ENCODE data around the gene UGT1A7. TPM values are rescaled to one million over a fixed set of nuclear protein-coding genes. Genes with fewer than 3 reads are reported as not detected.

UGT1A7 gene
- total RNA-seq, 2 experiments from 2014 or later, result not detected

DNA sequence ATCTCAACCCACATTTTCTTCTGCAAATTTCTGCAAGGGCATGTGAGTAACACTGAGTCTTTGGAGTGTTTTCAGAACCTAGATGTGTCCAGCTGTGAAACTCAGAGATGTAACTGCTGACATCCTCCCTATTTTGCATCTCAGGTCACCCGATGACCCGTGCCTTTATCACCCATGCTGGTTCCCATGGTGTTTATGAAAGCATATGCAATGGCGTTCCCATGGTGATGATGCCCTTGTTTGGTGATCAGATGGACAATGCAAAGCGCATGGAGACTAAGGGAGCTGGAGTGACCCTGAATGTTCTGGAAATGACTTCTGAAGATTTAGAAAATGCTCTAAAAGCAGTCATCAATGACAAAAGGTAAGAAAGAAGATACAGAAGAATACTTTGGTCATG, 86.4 kb downstream of the UGT1A7 start:
- Mint-ChIP-seq H3K4me1 (no peaks in the 10 kb centered on the region), H3K36me3 (no peaks in the 10 kb centered on the region), H3K27ac (no peak overlapping the region), H3K9me3 (ENCODE audit: low read depth) (no peaks in the 10 kb centered on the region), H3K27me3 (peaks cover 19% of the 10 kb centered on the region), H3K4me3 (no peak overlapping the region)
- DNase-seq (no peak), ATAC-seq (no peak)
- CTCF ChIA-PET, result no interaction called here

DNA sequence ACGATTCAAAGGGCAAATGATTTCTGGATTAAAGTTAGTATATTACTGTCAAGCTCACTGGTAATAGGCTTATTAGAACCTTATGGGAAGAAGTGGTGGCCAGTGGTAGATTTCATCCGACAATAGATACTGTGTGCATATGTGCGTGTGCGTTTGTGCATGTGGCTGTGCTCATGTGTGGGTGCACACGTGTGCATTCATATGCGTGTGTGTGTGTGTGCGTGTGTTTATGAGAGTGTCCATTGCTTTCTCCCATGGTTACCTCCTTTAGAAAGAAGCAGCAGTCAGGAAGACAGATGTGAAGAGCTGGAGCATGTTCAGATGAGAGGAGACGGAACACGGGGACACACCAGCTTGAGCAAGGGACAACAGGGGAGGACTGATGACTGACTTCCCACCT, 87.6 kb downstream of the UGT1A7 start:
- Mint-ChIP-seq H3K36me3 (no peaks in the 10 kb centered on the region), H3K9me3 (ENCODE audit: low read depth) (no peaks in the 10 kb centered on the region), H3K27ac (no peak overlapping the region), H3K4me1 (no peaks in the 10 kb centered on the region), H3K4me3 (no peak overlapping the region), H3K27me3 (peaks cover 8% of the 10 kb centered on the region)
- DNase-seq (no peak), ATAC-seq (no peak)
- CTCF ChIA-PET, result no interaction called here

GRCh38 chr2:233772153-233772552, 90.5 kb downstream of the UGT1A7 start:
- CTCF ChIA-PET, result no interaction called here
- Mint-ChIP-seq H3K4me1 (no peaks in the 10 kb centered on the region), H3K36me3 (no peaks in the 10 kb centered on the region), H3K27me3 (peaks cover 3% of the 10 kb centered on the region), H3K4me3 (no peak overlapping the region), H3K9me3 (ENCODE audit: low read depth) (peaks cover 2% of the 10 kb centered on the region), H3K27ac (no peak overlapping the region)
- no peak for ATAC-seq
- no peak for DNase-seq

DNA sequence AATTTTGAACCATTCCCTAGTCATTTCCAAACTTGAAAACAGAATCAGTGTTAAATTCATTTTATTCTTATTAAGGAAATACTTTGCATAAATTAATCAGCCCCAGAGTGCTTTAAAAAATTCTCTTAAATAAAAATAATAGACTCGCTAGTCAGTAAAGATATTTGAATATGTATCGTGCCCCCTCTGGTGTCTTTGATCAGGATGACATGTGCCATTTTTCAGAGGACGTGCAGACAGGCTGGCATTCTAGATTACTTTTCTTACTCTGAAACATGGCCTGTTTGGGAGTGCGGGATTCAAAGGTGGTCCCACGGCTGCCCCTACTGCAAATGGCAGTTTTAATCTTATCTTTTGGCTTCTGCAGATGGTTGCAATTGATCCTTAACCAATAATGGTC, 90.9 kb downstream of the UGT1A7 start:
- peaks cover 2% of the 10 kb centered on the region for H3K9me3 Mint-ChIP-seq (ENCODE audit: low read depth)
- CTCF ChIA-PET, result no interaction called here
- ATAC-seq, result no peak

DNA sequence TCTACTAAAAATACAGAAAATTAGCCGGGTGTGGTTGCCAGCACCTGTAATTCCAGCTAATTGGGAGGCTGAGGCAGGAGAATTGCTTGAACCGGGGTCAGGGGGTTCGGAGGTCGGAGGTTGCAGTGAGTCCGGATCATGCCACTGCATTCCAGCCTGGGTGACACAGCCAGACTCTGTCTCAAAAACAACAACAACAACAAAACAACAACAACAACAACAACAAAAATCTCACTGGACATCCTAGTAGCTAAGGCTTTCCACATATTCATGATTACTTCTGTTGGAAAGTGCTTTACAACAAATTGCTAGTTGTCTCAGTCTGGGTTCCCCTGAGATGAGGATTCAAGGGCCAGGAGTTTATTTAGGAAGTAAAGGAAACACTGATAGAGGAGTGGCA, 92.2 kb downstream of the UGT1A7 start:
- CTCF ChIA-PET, result no interaction called here
- Mint-ChIP-seq H3K4me1 (no peaks in the 10 kb centered on the region), H3K27ac (no peak overlapping the region), H3K4me3 (no peak overlapping the region), H3K27me3 (peaks cover 6% of the 10 kb centered on the region), H3K9me3 (ENCODE audit: low read depth) (peaks cover 2% of the 10 kb centered on the region), H3K36me3 (no peaks in the 10 kb centered on the region)
- DNase-seq (no peak), ATAC-seq (no peak)

More for the DNA sequence above, 90.9 kb downstream of the UGT1A7 start:
- H3K27me3 Mint-ChIP-seq, result peaks cover 3% of the 10 kb centered on the region
- H3K36me3 Mint-ChIP-seq, result no peaks in the 10 kb centered on the region
- no peak overlapping the region for H3K4me3 Mint-ChIP-seq
- no peak for DNase-seq
- H3K4me1 Mint-ChIP-seq, result no peaks in the 10 kb centered on the region
- no peak overlapping the region for H3K27ac Mint-ChIP-seq

DNA sequence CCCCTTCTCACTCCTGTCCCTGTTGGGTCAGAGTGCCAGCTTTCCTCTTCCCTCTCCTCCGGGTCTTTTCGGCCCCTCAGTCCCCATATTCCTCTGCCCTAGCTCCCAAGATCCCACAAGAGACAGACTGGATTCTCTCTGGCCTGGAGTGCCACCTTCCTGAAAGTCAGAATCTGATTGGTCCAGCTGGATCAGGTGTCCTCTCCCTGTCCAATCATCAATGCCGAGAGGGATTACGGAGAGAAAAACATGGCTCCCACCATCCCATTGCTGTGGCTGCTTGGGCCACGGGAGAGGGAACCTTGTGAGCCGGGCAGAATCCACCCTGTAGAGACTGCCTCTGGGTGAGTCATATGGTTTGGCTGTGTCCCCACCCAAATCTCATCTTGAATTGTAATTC, 93.7 kb downstream of the UGT1A7 start:
- Mint-ChIP-seq H3K4me3 (no peak overlapping the region), H3K4me1 (no peaks in the 10 kb centered on the region), H3K9me3 (ENCODE audit: low read depth) (peaks cover 2% of the 10 kb centered on the region), H3K27me3 (peaks cover 6% of the 10 kb centered on the region), H3K36me3 (no peaks in the 10 kb centered on the region), H3K27ac (no peak overlapping the region)
- no peak for ATAC-seq
- CTCF ChIA-PET, result no interaction called here
- DNase-seq, result no peak

DNA sequence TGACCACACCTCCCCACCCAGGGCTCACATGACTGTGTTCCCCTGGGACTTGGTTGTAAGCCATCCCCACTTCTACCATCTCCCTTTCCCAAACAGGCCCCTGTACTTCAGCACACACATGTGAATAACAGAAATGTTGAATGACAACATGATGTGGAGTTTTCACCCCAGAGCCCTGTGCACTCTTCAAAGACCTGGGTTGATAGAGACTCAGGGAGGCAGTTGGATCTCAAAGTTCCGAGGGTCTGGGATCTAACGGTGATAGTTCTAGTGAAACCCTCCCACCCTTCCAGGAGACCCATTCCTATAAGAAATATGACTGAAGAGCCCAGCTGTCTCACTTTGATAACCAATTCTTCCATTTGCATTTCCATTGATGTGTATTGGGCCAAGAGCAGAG, 96.3 kb downstream of the UGT1A7 start, which contains the start of gene MROH2A:
MROH2A (plus strand) TSS at position 301 of the 400 bp plus-strand sequence. CDS start 1,029 bp downstream, outside the sequence.
- Mint-ChIP-seq H3K9me3 (ENCODE audit: low read depth) (peaks cover 2% of the 10 kb centered on the region), H3K27ac (no peak within 1 kb of the TSS), H3K36me3 (no peaks in the 10 kb centered on the region), H3K4me3 (no peak within 1 kb of the TSS), H3K4me1 (no peaks in the 10 kb centered on the region), H3K27me3 (peaks cover 15% of the 10 kb centered on the region)
- DNase-seq, result no peak
- no peak for ATAC-seq
- CTCF ChIA-PET, result no interaction called here

- peaks cover 17% of the 10 kb centered on the region for H3K27me3 Mint-ChIP-seq
- H3K36me3 Mint-ChIP-seq, result no peaks in the 10 kb centered on the region
- peaks cover 2% of the 10 kb centered on the region for H3K9me3 Mint-ChIP-seq (ENCODE audit: low read depth)
- ATAC-seq, result no peak
- no peak overlapping the region for H3K4me3 Mint-ChIP-seq
- H3K4me1 Mint-ChIP-seq, result no peaks in the 10 kb centered on the region
- CTCF ChIA-PET, result no interaction called here
- no peak for DNase-seq
- no peak overlapping the region for H3K27ac Mint-ChIP-seq
These were observed 98.0 kb downstream of the UGT1A7 start for GRCh38 chr2:233779722-233780121.

DNA sequence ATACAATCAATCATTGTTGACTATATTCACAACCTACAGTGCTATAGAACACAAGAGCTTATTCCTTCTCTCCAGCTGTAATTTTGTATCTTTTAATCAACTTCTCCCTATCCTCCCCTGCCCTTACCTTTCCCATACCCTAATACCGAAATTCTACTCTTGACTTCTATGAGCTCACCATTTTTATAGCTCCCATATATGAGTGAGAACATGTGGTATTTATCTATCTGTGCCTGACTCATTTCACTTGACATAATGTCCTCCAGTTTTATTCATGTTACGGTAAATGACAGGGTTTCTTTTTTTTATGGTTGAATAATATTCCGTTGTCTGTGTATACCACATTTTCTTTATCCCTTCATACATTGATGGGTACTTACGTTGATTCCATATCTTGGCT, 99.1 kb downstream of the UGT1A7 start:
- ATAC-seq (no peak), DNase-seq (no peak)
- Mint-ChIP-seq H3K36me3 (no peaks in the 10 kb centered on the region), H3K9me3 (ENCODE audit: low read depth) (peaks cover 1% of the 10 kb centered on the region), H3K4me3 (no peak overlapping the region), H3K27me3 (peaks cover 17% of the 10 kb centered on the region), H3K4me1 (no peaks in the 10 kb centered on the region), H3K27ac (no peak overlapping the region)
- CTCF ChIA-PET, result no interaction called here

DNA sequence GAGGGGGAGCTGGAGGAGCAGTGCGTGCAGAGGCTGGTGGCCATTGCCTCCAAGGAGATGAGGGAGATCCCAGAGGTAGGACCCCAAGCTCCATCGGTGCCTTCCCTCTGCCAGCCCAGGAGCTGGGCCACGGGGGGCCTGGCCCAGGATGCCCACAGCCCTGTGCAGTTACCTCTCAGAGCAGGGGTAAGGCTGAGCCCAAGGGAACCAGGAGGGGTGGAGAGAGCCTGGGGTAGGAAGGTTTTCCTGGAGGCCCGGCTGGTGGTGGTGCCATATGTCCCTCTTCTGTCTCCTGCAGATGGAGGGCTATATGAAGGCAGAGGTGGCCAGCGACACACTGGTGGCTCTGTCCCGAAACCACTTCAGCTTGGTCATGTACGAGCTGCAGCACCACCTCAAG, 107.9 kb downstream of the UGT1A7 start:
- Mint-ChIP-seq H3K4me3 (no peak overlapping the region), H3K27ac (no peak overlapping the region), H3K9me3 (ENCODE audit: low read depth) (peaks cover 2% of the 10 kb centered on the region), H3K4me1 (no peaks in the 10 kb centered on the region), H3K27me3 (peaks cover 2% of the 10 kb centered on the region), H3K36me3 (no peaks in the 10 kb centered on the region)
- no peak for DNase-seq
- no peak for ATAC-seq
- CTCF ChIA-PET, result no interaction called here

DNA sequence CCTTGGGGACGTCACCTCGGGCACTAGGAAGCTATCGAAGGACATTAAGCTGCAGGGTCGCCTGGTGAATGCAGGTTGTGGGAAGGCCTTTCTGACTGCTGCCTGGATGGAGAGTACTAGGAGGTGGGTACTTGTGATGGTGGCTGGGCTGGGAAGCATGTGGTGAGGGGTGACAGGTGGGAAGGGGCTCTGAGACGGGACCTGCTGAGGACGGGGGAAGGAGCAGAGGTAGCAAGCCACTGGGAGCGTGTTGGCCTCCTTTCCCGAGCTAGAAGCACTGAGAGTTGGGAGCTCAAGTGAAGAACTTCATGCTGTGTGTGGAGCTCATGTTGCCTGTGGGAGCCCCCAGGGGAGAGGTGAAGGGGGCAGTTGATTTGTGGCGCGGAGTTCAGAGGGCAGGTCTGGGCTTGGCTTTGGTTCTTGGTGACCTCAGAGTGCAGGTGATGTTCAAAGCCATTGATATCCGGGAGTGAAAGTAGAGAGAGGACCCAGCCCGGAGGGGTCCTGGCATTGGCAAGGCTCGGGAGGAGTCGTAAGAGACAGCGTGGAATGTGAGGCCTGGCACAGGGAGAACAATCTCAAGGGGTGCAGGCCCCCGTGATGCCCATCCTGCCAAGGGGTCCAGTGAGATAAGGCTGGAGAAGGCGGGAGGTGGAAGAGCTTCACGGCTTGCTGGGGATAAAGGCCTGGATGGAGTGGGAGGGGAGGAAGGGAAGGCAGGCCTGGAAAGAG, 109.6 kb downstream of the UGT1A7 start:
- no peaks in the 10 kb centered on the region for H3K4me1 Mint-ChIP-seq
- H3K36me3 Mint-ChIP-seq, result no peaks in the 10 kb centered on the region
- ATAC-seq, result no peak
- peaks cover under 1% of the 10 kb centered on the region for H3K9me3 Mint-ChIP-seq (ENCODE audit: low read depth)
- CTCF ChIA-PET, result no interaction called here
- H3K27ac Mint-ChIP-seq, result no peak overlapping the region
- no peak for DNase-seq
- peaks cover 2% of the 10 kb centered on the region for H3K27me3 Mint-ChIP-seq
- H3K4me3 Mint-ChIP-seq, result no peak overlapping the region

- Mint-ChIP-seq H3K4me3 (no peak overlapping the region), H3K27me3 (no peaks in the 10 kb centered on the region), H3K9me3 (ENCODE audit: low read depth) (no peaks in the 10 kb centered on the region), H3K4me1 (no peaks in the 10 kb centered on the region), H3K27ac (no peak overlapping the region), H3K36me3 (no peaks in the 10 kb centered on the region)
- CTCF ChIA-PET, result no interaction called here
- DNase-seq (no peak), ATAC-seq (no peak)
These were observed 110.2 kb downstream of the UGT1A7 start for GRCh38 chr2:233791883-233792329.

- Mint-ChIP-seq H3K4me3 (no peak overlapping the region), H3K27me3 (no peaks in the 10 kb centered on the region), H3K36me3 (no peaks in the 10 kb centered on the region), H3K4me1 (no peaks in the 10 kb centered on the region), H3K27ac (no peak overlapping the region), H3K9me3 (ENCODE audit: low read depth) (no peaks in the 10 kb centered on the region)
- no peak for DNase-seq
- no peak for ATAC-seq
- CTCF ChIA-PET, result no interaction called here
These were observed 111.0 kb downstream of the UGT1A7 start for GRCh38 chr2:233792720-233793119.

DNA sequence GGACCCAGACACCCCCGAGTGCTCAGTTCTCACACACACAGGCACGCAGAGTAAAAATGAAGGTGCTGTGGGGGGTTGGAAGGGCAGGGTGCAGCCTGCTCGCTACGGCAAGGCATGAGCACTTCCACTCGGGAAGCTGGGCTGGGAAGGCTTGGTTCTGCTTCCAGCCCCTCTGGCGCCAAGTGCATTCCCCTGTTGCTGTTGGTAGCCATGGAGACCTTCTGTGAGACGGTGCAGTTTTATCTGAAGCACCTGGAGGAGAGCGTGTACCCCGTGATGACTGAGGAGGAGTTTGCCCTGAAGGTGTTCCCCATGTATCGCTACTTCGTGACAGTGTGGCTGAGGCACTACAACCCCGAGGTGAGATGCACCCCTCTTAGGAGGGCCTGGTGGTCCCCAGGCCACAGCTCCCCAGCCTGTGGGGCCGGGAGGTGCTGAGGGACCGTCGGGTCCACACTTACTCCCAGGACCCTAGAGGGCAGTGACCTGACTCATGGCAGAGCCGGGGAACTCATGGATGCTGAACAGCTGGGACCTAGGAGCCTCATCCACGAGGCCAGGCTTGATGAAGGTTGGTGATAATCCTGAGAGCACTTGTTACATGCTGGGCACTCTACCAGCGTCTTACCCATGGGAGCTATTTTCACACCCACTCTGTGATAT, 111.9 kb downstream of the UGT1A7 start:
- CTCF ChIA-PET, result no interaction called here
- Mint-ChIP-seq H3K27me3 (no peaks in the 10 kb centered on the region), H3K36me3 (no peaks in the 10 kb centered on the region), H3K4me3 (no peak overlapping the region), H3K4me1 (no peaks in the 10 kb centered on the region), H3K9me3 (ENCODE audit: low read depth) (no peaks in the 10 kb centered on the region), H3K27ac (no peak overlapping the region)
- ATAC-seq, result no peak
- no peak for DNase-seq
